DND-41 (cell line): Measurements from ENCODE around the gene HOXC5.

Experiments used
- EZH2 ChIP-seq: IDR thresholded peaks from 3 replicates; pipeline ENCODE4 v1.6.1; 2012; ENCODE audit warnings: borderline replicate concordance, low read depth, mild to moderate bottlenecking, moderate library complexity, low read length, inconsistent platforms; ENCODE audit not compliant: severe bottlenecking
- TF ChIP-seq, protein P1 (sequence below): IDR thresholded peaks from 2 replicates; pipeline ENCODE4 v1.5.1; 2012; ENCODE audit warnings: borderline replicate concordance, low read length, moderate library complexity, mild to moderate bottlenecking; ENCODE audit not compliant: poor library complexity, severe bottlenecking; ENCODE audit errors: extremely low read depth

DNA sequence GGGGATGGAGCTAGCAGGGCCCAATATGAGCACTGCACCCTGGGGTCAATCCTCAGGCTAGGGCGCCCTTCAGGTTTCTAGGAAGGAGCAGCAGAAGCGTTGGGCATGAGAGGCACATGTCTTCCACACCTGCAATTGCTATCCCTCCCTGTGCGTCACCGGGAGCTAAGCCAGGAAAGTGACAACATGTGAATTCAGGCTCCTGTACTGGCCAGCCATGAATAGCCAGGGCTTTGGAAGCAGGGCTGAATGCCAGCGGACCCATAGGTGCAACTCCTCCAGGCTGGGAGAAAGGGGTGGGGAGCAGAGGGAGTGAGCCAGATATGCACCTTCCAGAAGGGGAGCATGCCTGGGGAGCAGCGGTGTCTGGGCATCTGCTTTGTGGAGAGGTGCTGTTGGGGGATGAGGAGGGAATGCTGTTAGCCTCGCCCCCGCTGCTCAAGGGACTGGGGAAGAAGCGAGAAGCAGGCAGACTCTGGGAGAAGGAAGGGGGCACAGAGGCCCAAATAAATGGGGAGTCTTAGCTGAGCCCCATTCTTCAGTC lies 6.1 kb downstream of the HOXC5 start:
- TF ChIP-seq, protein P1, sequence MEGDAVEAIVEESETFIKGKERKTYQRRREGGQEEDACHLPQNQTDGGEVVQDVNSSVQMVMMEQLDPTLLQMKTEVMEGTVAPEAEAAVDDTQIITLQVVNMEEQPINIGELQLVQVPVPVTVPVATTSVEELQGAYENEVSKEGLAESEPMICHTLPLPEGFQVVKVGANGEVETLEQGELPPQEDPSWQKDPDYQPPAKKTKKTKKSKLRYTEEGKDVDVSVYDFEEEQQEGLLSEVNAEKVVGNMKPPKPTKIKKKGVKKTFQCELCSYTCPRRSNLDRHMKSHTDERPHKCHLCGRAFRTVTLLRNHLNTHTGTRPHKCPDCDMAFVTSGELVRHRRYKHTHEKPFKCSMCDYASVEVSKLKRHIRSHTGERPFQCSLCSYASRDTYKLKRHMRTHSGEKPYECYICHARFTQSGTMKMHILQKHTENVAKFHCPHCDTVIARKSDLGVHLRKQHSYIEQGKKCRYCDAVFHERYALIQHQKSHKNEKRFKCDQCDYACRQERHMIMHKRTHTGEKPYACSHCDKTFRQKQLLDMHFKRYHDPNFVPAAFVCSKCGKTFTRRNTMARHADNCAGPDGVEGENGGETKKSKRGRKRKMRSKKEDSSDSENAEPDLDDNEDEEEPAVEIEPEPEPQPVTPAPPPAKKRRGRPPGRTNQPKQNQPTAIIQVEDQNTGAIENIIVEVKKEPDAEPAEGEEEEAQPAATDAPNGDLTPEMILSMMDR, result no peak
- TF ChIP-seq EZH2, result peak; percentile 35
